Measurements from ENCODE around the gene CPT1B.

CPT1B gene

DNA sequence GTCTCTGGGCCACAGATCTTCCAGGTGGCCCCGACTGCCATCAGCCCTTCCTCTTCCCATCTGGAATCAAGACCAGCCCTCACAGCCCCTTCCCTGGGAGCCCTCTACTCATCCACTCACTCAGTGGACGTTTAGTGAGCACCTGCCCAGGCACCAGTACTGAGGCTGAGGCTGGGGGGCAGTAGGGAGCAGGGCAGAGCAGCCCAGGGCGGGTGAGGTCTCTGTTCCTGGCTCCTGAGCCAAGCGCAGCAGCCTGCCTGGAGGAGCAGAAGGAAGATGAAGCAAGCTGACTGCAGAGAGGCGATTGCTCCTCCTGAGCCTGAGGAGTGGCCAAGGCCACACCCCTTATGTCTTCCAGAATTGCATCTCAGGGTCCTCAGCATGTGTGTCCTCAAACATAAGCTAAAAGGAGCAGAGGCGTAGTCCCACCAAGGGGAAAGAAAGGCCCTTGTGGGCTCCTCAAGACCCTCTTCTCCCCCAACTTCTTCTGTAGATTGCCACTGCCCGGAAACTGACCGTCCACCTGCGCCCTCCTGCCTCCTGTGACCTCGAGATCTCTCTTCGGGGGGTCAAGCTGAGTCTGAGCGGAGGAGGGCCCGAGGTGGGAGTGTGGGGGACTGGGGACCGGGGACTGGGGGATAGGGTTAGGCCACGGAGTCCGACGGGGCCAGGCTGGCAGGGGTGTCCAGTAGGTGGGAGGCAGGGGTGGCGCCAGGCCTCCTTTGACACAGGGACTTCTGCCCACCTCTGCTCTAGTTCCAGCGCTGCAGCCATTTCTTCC lies 28.1 kb upstream of the CPT1B start:
- Histone ChIP-seq H3K18ac (ENCODE audit: low read length) (no peak overlapping the region), H3K9me3 (replicated peaks in 1 of 2; ENCODE audit: control insufficient read depth in 2 of 2, insufficient read depth in 1 of 2, low read depth in 1 of 2, low read length in 2 of 2) (no peaks in the 10 kb centered on the region), H3K4me3 (ENCODE audit: low read length in 2 of 2) (no peak overlapping the region), H3K27me3 (ENCODE audit: control insufficient read depth in 3 of 3, insufficient read depth in 3 of 3, low read depth in 1 of 3, low read length in 3 of 3) (peaks cover 0 to 12% (median 0%) of the 10 kb centered on the region in 3 experiments), H2BK5ac (ENCODE audit: low read length) (no peak overlapping the region), H3K9ac (ENCODE audit: low read depth, low read length, poor library complexity) (no peak overlapping the region), H2BK12ac (ENCODE audit: low read length) (no peak overlapping the region), H2AFZ (ENCODE audit: low read length) (no peak overlapping the region), H4K91ac (ENCODE audit: low read depth, low read length, poor library complexity) (no peak overlapping the region), H2AK5ac (ENCODE audit: low read depth, low read length) (no peak overlapping the region), H3K4ac (ENCODE audit: low read length) (no peak overlapping the region), H3K14ac (ENCODE audit: low read length) (no peak overlapping the region), H3K79me1 (ENCODE audit: low read depth, low read length) (no peaks in the 10 kb centered on the region), H2BK15ac (ENCODE audit: low read length) (no peak overlapping the region), H3K4me2 (ENCODE audit: insufficient read depth, low read length, poor library complexity, severe bottlenecking) (no peak overlapping the region), H4K8ac (ENCODE audit: low read depth, low read length) (no peak overlapping the region), H3K23ac (ENCODE audit: low read depth, low read length, poor library complexity) (no peak overlapping the region), H3K4me1 (ENCODE audit: control insufficient read depth in 2 of 2, insufficient read depth in 1 of 2, low read depth in 1 of 2, low read length in 2 of 2) (peaks cover 6 to 8% of the 10 kb centered on the region in 2 donors), H2BK120ac (ENCODE audit: low read depth, low read length) (no peak overlapping the region), H3K36me3 (replicated peaks in 1 of 2; ENCODE audit: control insufficient read depth in 2 of 2, insufficient read depth in 2 of 2, low read length in 2 of 2) (peaks cover 0 to 34% of the 10 kb centered on the region in 2 donors), H3K27ac (replicated peaks; ENCODE audit: low read length) (no peak overlapping the region)
- no peak for DNase-seq (ENCODE audit: low spot score)
- WGBS, 2 donors (ENCODE audit: extremely low coverage in 2 of 2, insufficient read length in 2 of 2, insufficient replicate concordance in 1 of 2), result no CpG with 5 or more reads among the region's 19 CpGs

DNA sequence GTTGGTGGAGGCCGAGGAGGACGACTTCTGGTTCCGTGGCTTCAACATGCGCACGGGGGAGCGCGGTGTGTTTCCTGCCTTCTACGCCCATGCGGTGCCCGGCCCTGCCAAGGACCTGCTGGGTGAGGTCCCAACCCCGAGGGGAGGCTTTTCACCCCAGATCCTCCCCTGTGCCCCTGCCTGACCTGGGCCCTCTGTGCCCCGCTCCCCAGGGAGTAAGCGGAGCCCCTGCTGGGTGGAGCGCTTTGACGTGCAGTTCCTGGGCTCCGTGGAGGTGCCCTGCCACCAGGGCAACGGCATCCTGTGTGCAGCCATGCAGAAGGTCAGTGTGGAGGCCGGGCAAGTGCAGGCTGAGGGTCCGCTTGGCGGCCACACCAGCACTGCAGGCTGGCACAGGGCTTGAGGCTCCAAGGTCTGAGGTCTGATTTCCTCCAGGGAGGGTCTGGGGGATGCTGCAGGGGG lies 27.4 kb upstream of the CPT1B start:
- WGBS, 2 donors (ENCODE audit: extremely low coverage in 2 of 2, insufficient read length in 2 of 2, insufficient replicate concordance in 1 of 2), result no CpG with 5 or more reads among the region's 20 CpGs
- Histone ChIP-seq H2BK15ac (ENCODE audit: low read length) (peak overlapping the region; percentile 8), H4K91ac (ENCODE audit: low read depth, low read length, poor library complexity) (no peak overlapping the region), H3K36me3 (replicated peaks in 1 of 2; ENCODE audit: control insufficient read depth in 2 of 2, insufficient read depth in 2 of 2, low read length in 2 of 2) (peaks cover 0 to 32% of the 10 kb centered on the region in 2 donors), H3K18ac (ENCODE audit: low read length) (no peak overlapping the region), H3K23ac (ENCODE audit: low read depth, low read length, poor library complexity) (peak overlapping the region; percentile 96), H3K4ac (ENCODE audit: low read length) (no peak overlapping the region), H2BK5ac (ENCODE audit: low read length) (no peak overlapping the region), H3K4me1 (ENCODE audit: control insufficient read depth in 2 of 2, insufficient read depth in 1 of 2, low read depth in 1 of 2, low read length in 2 of 2) (peaks cover 8 to 9% of the 10 kb centered on the region in 2 donors), H3K79me1 (ENCODE audit: low read depth, low read length) (peaks cover 2% of the 10 kb centered on the region), H2BK12ac (ENCODE audit: low read length) (no peak overlapping the region), H4K8ac (ENCODE audit: low read depth, low read length) (peak overlapping the region; percentile 23), H3K4me3 (ENCODE audit: low read length in 2 of 2) (no peak overlapping the region), H3K9me3 (replicated peaks in 1 of 2; ENCODE audit: control insufficient read depth in 2 of 2, insufficient read depth in 1 of 2, low read depth in 1 of 2, low read length in 2 of 2) (no peaks in the 10 kb centered on the region), H2AK5ac (ENCODE audit: low read depth, low read length) (peak overlapping the region; percentile 45), H3K27me3 (ENCODE audit: control insufficient read depth in 3 of 3, insufficient read depth in 3 of 3, low read depth in 1 of 3, low read length in 3 of 3) (peaks cover 0 to 16% (median 0%) of the 10 kb centered on the region in 3 experiments), H3K27ac (replicated peaks; ENCODE audit: low read length) (no peak overlapping the region), H3K4me2 (ENCODE audit: insufficient read depth, low read length, poor library complexity, severe bottlenecking) (no peak overlapping the region), H2BK120ac (ENCODE audit: low read depth, low read length) (no peak overlapping the region), H2AFZ (ENCODE audit: low read length) (no peak overlapping the region), H3K14ac (ENCODE audit: low read length) (no peak overlapping the region), H3K9ac (ENCODE audit: low read depth, low read length, poor library complexity) (peak overlapping the region; percentile 37)
- no peak for DNase-seq (ENCODE audit: low spot score)

- Histone ChIP-seq H4K91ac (ENCODE audit: low read depth, low read length, poor library complexity) (no peak overlapping the region), H3K23ac (ENCODE audit: low read depth, low read length, poor library complexity) (peak overlapping the region; percentile 96), H3K36me3 (replicated peaks in 1 of 2; ENCODE audit: control insufficient read depth in 2 of 2, insufficient read depth in 2 of 2, low read length in 2 of 2) (peaks cover 0 to 30% of the 10 kb centered on the region in 2 donors), H3K4me2 (ENCODE audit: insufficient read depth, low read length, poor library complexity, severe bottlenecking) (no peak overlapping the region), H3K9ac (ENCODE audit: low read depth, low read length, poor library complexity) (peak overlapping the region; percentile 37), H2BK12ac (ENCODE audit: low read length) (no peak overlapping the region), H3K18ac (ENCODE audit: low read length) (no peak overlapping the region), H3K79me1 (ENCODE audit: low read depth, low read length) (peaks cover 2% of the 10 kb centered on the region), H2BK15ac (ENCODE audit: low read length) (peak overlapping the region; percentile 8), H2AK5ac (ENCODE audit: low read depth, low read length) (no peak overlapping the region), H3K4ac (ENCODE audit: low read length) (no peak overlapping the region), H2BK5ac (ENCODE audit: low read length) (no peak overlapping the region), H2AFZ (ENCODE audit: low read length) (no peak overlapping the region), H3K27me3 (ENCODE audit: control insufficient read depth in 3 of 3, insufficient read depth in 3 of 3, low read depth in 1 of 3, low read length in 3 of 3) (peaks cover 0 to 16% (median 0%) of the 10 kb centered on the region in 3 experiments), H3K4me3 (ENCODE audit: low read length in 2 of 2) (no peak overlapping the region), H3K9me3 (replicated peaks in 1 of 2; ENCODE audit: control insufficient read depth in 2 of 2, insufficient read depth in 1 of 2, low read depth in 1 of 2, low read length in 2 of 2) (no peaks in the 10 kb centered on the region), H3K27ac (replicated peaks; ENCODE audit: low read length) (no peak overlapping the region), H3K14ac (ENCODE audit: low read length) (no peak overlapping the region), H3K4me1 (ENCODE audit: control insufficient read depth in 2 of 2, insufficient read depth in 1 of 2, low read depth in 1 of 2, low read length in 2 of 2) (peaks cover 8 to 9% of the 10 kb centered on the region in 2 donors), H2BK120ac (ENCODE audit: low read depth, low read length) (no peak overlapping the region), H4K8ac (ENCODE audit: low read depth, low read length) (peak overlapping the region; percentile 23)
- no peak for DNase-seq (ENCODE audit: low spot score)
- WGBS, 2 donors (ENCODE audit: extremely low coverage in 2 of 2, insufficient read length in 2 of 2, insufficient replicate concordance in 1 of 2), result no CpG with 5 or more reads among the region's 23 CpGs
Observed at GRCh38 chr22:50605002-50605612, 26.9 kb upstream of the CPT1B start.
